ENCODE data around the gene DCBLD2. TPM values are rescaled to one million over a fixed set of nuclear protein-coding genes. Genes with fewer than 3 reads are reported as not detected.

DCBLD2 gene
- total RNA-seq, 2 donors from 2014 or later, result 15.3 to 22.4 TPM

GRCh38 chr3:98921957-98922356 lies 20.5 kb upstream of the DCBLD2 start:
- DNase-seq (no peak), ATAC-seq (no peak)
- WGBS, 2 donors, result 64 to 73% methylated on average over 2 of the region's 2 CpGs
- TF ChIP-seq CTCF (IDR thresholded peaks at IDR 0.05) (no peak), POLR2A (IDR thresholded peaks at IDR 0.05) (no peak)
- intact Hi-C loops (cut with DNase I), result no loop called here
- Histone ChIP-seq H3K27me3 (no peaks in the 10 kb centered on the region), H3K4me1 (no peaks in the 10 kb centered on the region), H3K4me3 (no peak overlapping the region), H3K36me3 (replicated peaks in 1 of 2; ENCODE audit: insufficient read depth in 1 of 2, low read depth in 2 of 2) (no peaks in the 10 kb centered on the region), H3K9me3 (no peaks in the 10 kb centered on the region), H3K27ac (no peak overlapping the region)

DNA sequence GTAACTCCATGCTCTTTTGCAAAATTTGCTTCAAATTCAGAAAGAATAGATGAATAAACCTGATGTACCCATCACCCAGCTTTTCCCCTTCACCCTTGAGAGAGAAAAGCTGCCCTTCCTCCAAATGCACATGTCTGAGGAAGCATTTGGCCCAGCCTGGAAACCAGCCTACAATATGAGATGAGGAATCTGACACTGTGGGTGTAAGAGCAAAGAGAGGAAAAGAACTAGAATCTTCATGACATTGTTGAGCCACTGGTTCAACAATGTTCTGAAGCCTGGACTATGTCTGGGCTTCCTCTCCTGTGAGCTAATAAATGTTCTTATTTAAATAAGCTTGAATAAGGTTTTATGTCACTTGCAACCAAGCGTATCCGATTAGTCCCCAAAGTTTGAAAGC lies 18.7 kb upstream of the DCBLD2 start:
- intact Hi-C loops (cut with DNase I), result no loop called here
- H3K4me3 ChIP-seq, result no peak overlapping the region
- DNase-seq (no peak), ATAC-seq (no peak)
- no peaks in the 10 kb centered on the region for H3K4me1 ChIP-seq
- no peaks in the 10 kb centered on the region for H3K9me3 ChIP-seq
- H3K27me3 ChIP-seq, result no peaks in the 10 kb centered on the region
- no peaks in the 10 kb centered on the region for H3K36me3 ChIP-seq (replicated peaks in 1 of 2; ENCODE audit: insufficient read depth in 1 of 2, low read depth in 2 of 2)
- 83 to 94% methylated on average over 2 of the region's 2 CpGs for WGBS, 2 donors
- TF ChIP-seq POLR2A (IDR thresholded peaks at IDR 0.05) (no peak), CTCF (IDR thresholded peaks at IDR 0.05) (no peak)
- no peak overlapping the region for H3K27ac ChIP-seq

DNA sequence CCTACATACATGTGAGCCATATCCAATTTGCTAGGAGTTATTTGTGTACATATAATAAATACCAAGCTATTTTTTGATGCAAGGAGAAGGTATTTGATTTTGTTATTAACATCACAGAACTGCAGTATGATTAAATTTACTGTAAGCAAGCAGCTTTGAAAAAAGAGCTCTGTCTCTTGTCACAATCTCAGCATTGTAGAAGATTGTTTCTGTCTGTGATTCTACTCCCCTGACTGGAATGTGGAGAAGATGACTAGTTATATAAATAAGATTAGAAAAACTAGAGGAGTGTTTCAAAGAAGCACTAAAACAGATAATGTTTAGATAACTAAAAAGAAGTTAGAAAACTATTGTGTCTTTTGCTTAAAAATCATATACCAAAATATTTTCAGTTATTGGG lies 17.1 kb upstream of the DCBLD2 start:
- ATAC-seq (no peak), DNase-seq (no peak)
- H3K4me3 ChIP-seq, result no peak overlapping the region
- TF ChIP-seq CTCF (IDR thresholded peaks at IDR 0.05), result no peak
- TF ChIP-seq POLR2A (IDR thresholded peaks at IDR 0.05), result no peak
- H3K27ac ChIP-seq, result no peak overlapping the region
- H3K36me3 ChIP-seq (replicated peaks in 1 of 2; ENCODE audit: insufficient read depth in 1 of 2, low read depth in 2 of 2), result no peaks in the 10 kb centered on the region
- no peaks in the 10 kb centered on the region for H3K4me1 ChIP-seq
- intact Hi-C loops (cut with DNase I), result no loop called here
- no peaks in the 10 kb centered on the region for H3K27me3 ChIP-seq
- no peaks in the 10 kb centered on the region for H3K9me3 ChIP-seq

- H3K9me3 ChIP-seq, result no peaks in the 10 kb centered on the region
- WGBS, 2 donors, result 39% methylated on average over 1 of the region's 1 CpG
Observed at GRCh38 chr3:98917608-98918007, 16.1 kb upstream of the DCBLD2 start.

More at GRCh38 chr3:98917608-98918007, 16.1 kb upstream of the DCBLD2 start:
- H3K27me3 ChIP-seq, result no peaks in the 10 kb centered on the region
- DNase-seq, result no peak
- no peak overlapping the region for H3K27ac ChIP-seq
- H3K36me3 ChIP-seq (replicated peaks in 1 of 2; ENCODE audit: insufficient read depth in 1 of 2, low read depth in 2 of 2), result no peaks in the 10 kb centered on the region
- intact Hi-C loops (cut with DNase I), result no loop called here
- H3K4me1 ChIP-seq, result no peaks in the 10 kb centered on the region
- no peak overlapping the region for H3K4me3 ChIP-seq
- ATAC-seq, result no peak
- no peak for TF ChIP-seq CTCF (IDR thresholded peaks at IDR 0.05)
- TF ChIP-seq POLR2A (IDR thresholded peaks at IDR 0.05), result no peak

All from body of pancreas (tissue), 4 donors.